Mucosa of gallbladder (tissue), 1 donor: ENCODE results near the gene ABHD14A. TPM values are rescaled to one million over a fixed set of nuclear protein-coding genes. Genes with fewer than 3 reads are reported as not detected.

Source experiments
- DNase-seq: peaks from one replicate; pipeline ENCODE4 v3.0.0-alpha.2; 2020; ENCODE audit warnings: low spot score
- total RNA-seq: library from RNA; stranded (reverse); gene quantifications from one replicate; pipeline ENCODE4 v1.2.1, GENCODE V29; 2021
- donor health status: DM: no; HTN: no; CAD: no.

Gene ABHD14A
- total RNA-seq, 1 donor from 2014 or later = 20.8 TPM

- DNase-seq = no peak
Observed at GRCh38 chr3:51997172-51997571, 22.3 kb downstream of the ABHD14A start.

GRCh38 chr3:51997935-51998596 lies 23.2 kb downstream of the ABHD14A start:
- DNase-seq = no peak

GRCh38 chr3:51998774-51999173 lies 23.9 kb downstream of the ABHD14A start:
- DNase-seq = no peak

GRCh38 chr3:51999846-52000245 lies 25.0 kb downstream of the ABHD14A start:
- no peak for DNase-seq

- DNase-seq = peak; percentile 77
Observed at GRCh38 chr3:52001443-52001974, 26.6 kb downstream of the ABHD14A start.

- DNase-seq = no peak
Observed at GRCh38 chr3:52002748-52003147, 27.9 kb downstream of the ABHD14A start.

GRCh38 chr3:52004163-52004787 lies 29.4 kb downstream of the ABHD14A start:
- no peak for DNase-seq

- no peak for DNase-seq
Observed at GRCh38 chr3:52004906-52005395, 30.1 kb downstream of the ABHD14A start.

GRCh38 chr3:52005571-52005986 lies 30.7 kb downstream of the ABHD14A start:
- DNase-seq = peak; percentile 67

- DNase-seq = no peak
Observed at GRCh38 chr3:52006017-52006819, 31.4 kb downstream of the ABHD14A start.

- DNase-seq = no peak
Observed at GRCh38 chr3:52006820-52007133, 31.9 kb downstream of the ABHD14A start.

- DNase-seq = no peak
Observed at GRCh38 chr3:52007291-52007690, 32.4 kb downstream of the ABHD14A start.

- no peak for DNase-seq
Observed at GRCh38 chr3:52010431-52010830, 35.6 kb downstream of the ABHD14A start.

GRCh38 chr3:52012699-52013098 lies 37.8 kb downstream of the ABHD14A start:
- no peak for DNase-seq

- no peak for DNase-seq
Observed at GRCh38 chr3:52013802-52014598, 39.1 kb downstream of the ABHD14A start.

- no peak for DNase-seq
Observed at GRCh38 chr3:52014613-52015012, 39.7 kb downstream of the ABHD14A start.

GRCh38 chr3:52015438-52016228 lies 40.8 kb downstream of the ABHD14A start:
- DNase-seq = no peak

- DNase-seq = no peak
Observed at GRCh38 chr3:52017586-52017985, 42.7 kb downstream of the ABHD14A start.

GRCh38 chr3:52018319-52019000 lies 43.6 kb downstream of the ABHD14A start:
- no peak for DNase-seq
